Neural progenitor cell (in vitro differentiated cells): Measurements from ENCODE around the gene RLN1. TPM values are rescaled to one million over a fixed set of nuclear protein-coding genes. Genes with fewer than 3 reads are reported as not detected.
"Not testable (repeated sequence)": the region's sequence is repeated elsewhere in the genome, so short reads cannot be mapped to it uniquely, and the experiment has no call there.

ENCODE experiments used
- DNase-seq: peaks from one replicate; pipeline ENCODE4 v3.0.0-alpha.2; 2016; ENCODE audit warnings: low spot score
- H2AFZ ChIP-seq: fragments of 200-600 bp; sonication (generic); replicated peaks from 2 replicates; pipeline ENCODE4 v1.6.1; 2016; ENCODE audit warnings: antibody characterized with exemption
- H3F3A ChIP-seq: fragments of 200-600 bp; sonication (generic); 2 replicates; pipeline ENCODE4 v1.6.1; 2016; ENCODE audit warnings: antibody characterized with exemption, low read depth
- H3K27ac ChIP-seq: fragments of 200-600 bp; sonication (generic); 2 replicates; pipeline ENCODE4 v1.5.1; 2016; ENCODE audit warnings: mild to moderate bottlenecking
- H3K27me3 ChIP-seq: fragments of 200-600 bp; sonication (generic); 2 replicates; pipeline ENCODE4 v1.6.1; 2016; ENCODE audit warnings: mild to moderate bottlenecking, moderate library complexity
- H3K36me3 ChIP-seq: fragments of 200-600 bp; sonication (generic); 2 replicates; pipeline ENCODE4 v1.5.1; 2016
- H3K4me1 ChIP-seq: fragments of 200-600 bp; sonication (generic); 2 replicates; pipeline ENCODE4 v1.6.1; 2016; ENCODE audit warnings: mixed run types
- H3K4me2 ChIP-seq: fragments of 200-600 bp; sonication (generic); 2 replicates; pipeline ENCODE4 v1.6.1; 2016
- H3K4me3 ChIP-seq: fragments of 200-600 bp; sonication (generic); 2 replicates; pipeline ENCODE4 v1.5.1; 2016
- H3K79me2 ChIP-seq: fragments of 200-600 bp; sonication (generic); 2 replicates; pipeline ENCODE4 v1.6.1; 2016; ENCODE audit warnings: low read depth
- H3K9ac ChIP-seq: fragments of 200-600 bp; sonication (generic); 2 replicates; pipeline ENCODE4 v1.6.1; 2016
- H3K9me3 ChIP-seq: fragments of 200-600 bp; sonication (generic); 2 replicates; pipeline ENCODE4 v1.5.1; 2016; ENCODE audit warnings: low read depth
- H4K20me1 ChIP-seq: fragments of 200-600 bp; sonication (generic); 2 replicates; pipeline ENCODE4 v1.6.1; 2016; ENCODE audit warnings: low read depth
- H3K27ac Mint-ChIP-seq: 3 replicates; pipeline ENCODE4 v1.8.0; 2021; ENCODE audit warnings: mixed read lengths
- H3K27me3 Mint-ChIP-seq: 2 replicates; pipeline ENCODE4 v1.8.0; 2022; ENCODE audit warnings: low read depth, mild to moderate bottlenecking, inconsistent platforms, moderate library complexity, mixed read lengths; ENCODE audit not compliant: insufficient read depth
- H3K36me3 Mint-ChIP-seq: 3 replicates; pipeline ENCODE4 v1.8.0; 2021; ENCODE audit warnings: mixed read lengths
- H3K4me1 Mint-ChIP-seq: 3 replicates; pipeline ENCODE4 v1.8.0; 2021; ENCODE audit warnings: mixed read lengths
- H3K4me3 Mint-ChIP-seq: 3 replicates; pipeline ENCODE4 v1.8.0; 2021; ENCODE audit warnings: mild to moderate bottlenecking, moderate library complexity, mixed read lengths
- H3K9me3 Mint-ChIP-seq: 3 replicates; pipeline ENCODE4 v1.8.0; 2020; ENCODE audit warnings: mixed read lengths
- CTCF ChIP-seq: fragments of 200-600 bp; sonication (generic); IDR thresholded peaks from 2 replicates; pipeline ENCODE4 v1.5.1; 2017; ENCODE audit warnings: antibody characterized with exemption, mild to moderate bottlenecking
- EZH2 ChIP-seq: fragments of 200-600 bp; sonication (generic); IDR thresholded peaks from 2 replicates; pipeline ENCODE4 v1.6.1; 2017; ENCODE audit warnings: antibody characterized with exemption, mild to moderate bottlenecking, moderate library complexity
- EZH2phosphoT487 ChIP-seq: fragments of 200-600 bp; sonication (generic); IDR thresholded peaks from 2 replicates; pipeline ENCODE4 v1.6.1; 2017; ENCODE audit warnings: antibody characterized with exemption
- total RNA-seq: library from RNA; depleted of rRNA; stranded (reverse); fragments of >200 nt; gene quantifications from 2 replicates; pipeline ENCODE4 v1.2.3, GENCODE V29; 2015; ENCODE audit warnings: low replicate concordance

Gene RLN1, protein sequence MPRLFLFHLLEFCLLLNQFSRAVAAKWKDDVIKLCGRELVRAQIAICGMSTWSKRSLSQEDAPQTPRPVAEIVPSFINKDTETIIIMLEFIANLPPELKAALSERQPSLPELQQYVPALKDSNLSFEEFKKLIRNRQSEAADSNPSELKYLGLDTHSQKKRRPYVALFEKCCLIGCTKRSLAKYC
- total RNA-seq = 1.5 and 2.2 TPM in 2 replicates

DNA sequence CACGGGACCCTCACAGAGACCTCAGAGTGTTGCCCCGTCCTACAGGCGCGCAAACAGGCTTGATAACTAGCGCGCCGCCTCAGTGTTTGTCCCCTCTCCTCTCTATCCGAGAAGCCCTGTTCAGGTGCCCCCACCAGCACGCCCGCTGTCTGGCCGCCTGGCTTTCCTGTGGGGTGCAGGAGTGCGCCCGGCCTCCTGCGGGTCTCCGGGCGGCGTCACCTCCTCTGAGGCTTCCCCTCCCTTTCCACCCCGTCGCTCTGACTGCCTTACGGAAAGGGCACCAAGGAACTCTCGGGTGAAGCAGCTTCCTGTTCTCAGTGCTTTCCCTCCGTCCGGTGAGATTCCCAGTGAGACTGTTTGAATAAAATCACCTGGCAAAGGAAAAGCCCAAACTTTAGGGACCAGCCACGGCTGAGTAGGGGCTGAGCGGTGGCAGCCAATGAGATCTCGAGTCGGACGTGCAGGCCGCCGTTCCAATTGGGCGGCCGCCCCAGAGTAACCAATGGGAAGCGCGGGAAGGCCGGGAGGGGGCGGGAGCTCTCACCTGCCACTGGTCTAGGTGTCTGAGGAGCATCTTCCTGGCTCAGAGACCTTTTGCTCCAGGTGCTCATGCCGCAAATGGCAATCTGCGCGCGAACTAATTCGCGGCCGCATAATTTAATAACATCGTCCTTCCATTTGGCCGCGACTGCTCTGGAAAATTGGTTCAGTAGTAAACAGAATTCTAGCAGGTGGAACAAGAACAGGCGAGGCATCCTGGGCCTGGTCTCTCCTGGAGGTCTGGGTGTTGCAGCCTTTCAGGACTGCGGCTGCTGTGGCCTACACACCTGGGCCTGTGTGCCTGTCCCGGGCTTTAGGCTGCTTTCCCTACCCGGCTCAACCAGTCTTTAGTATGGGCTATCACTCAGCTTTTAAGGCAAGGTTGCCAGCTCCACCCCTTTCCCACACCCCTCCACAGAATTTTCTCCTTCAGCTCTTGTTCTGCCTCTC is at the start of gene RLN1:
RLN1 (minus strand) TSS at position 885 of the 990 bp plus-strand sequence; CDS start at position 755, 130 bp downstream.
- peak within 1 kb of the TSS; percentile 86 for H2AFZ ChIP-seq
- not testable (repeated sequence) for H3K4me1 Mint-ChIP-seq

GRCh38 chr9:5389109-5389732 is 49.5 kb upstream of the RLN1 start:
- no peaks in the 10 kb centered on the region for H3K36me3 Mint-ChIP-seq
- no peaks in the 10 kb centered on the region for H3F3A ChIP-seq
- no peak overlapping the region for H3K4me3 ChIP-seq
- no peak overlapping the region for H3K27ac ChIP-seq
- H3K27me3 Mint-ChIP-seq = peaks cover 3% of the 10 kb centered on the region
- no peaks in the 10 kb centered on the region for H4K20me1 ChIP-seq
- H3K4me1 ChIP-seq = no peaks in the 10 kb centered on the region
- no peak overlapping the region for H3K9ac ChIP-seq
- no peaks in the 10 kb centered on the region for H3K9me3 ChIP-seq
- H3K79me2 ChIP-seq = no peaks in the 10 kb centered on the region
- no peak overlapping the region for H3K27ac Mint-ChIP-seq
- TF ChIP-seq EZH2 (no peak), CTCF (no peak)
- no peaks in the 10 kb centered on the region for H3K27me3 ChIP-seq
- peaks cover 19% of the 10 kb centered on the region for H3K4me1 Mint-ChIP-seq
- H3K36me3 ChIP-seq = no peaks in the 10 kb centered on the region
- no peak for DNase-seq
- no peaks in the 10 kb centered on the region for H3K9me3 Mint-ChIP-seq
- no peak overlapping the region for H3K4me2 ChIP-seq
- no peak overlapping the region for H3K4me3 Mint-ChIP-seq
- no peak overlapping the region for H2AFZ ChIP-seq

More for the DNA sequence above, at the start of gene RLN1:
- not testable (repeated sequence) for H3K79me2 ChIP-seq, H3K4me3 ChIP-seq, H3K9ac ChIP-seq, H3K36me3 Mint-ChIP-seq, H3K27ac ChIP-seq, H3K27ac Mint-ChIP-seq, DNase-seq, H4K20me1 ChIP-seq, H3K27me3 Mint-ChIP-seq, H3K9me3 ChIP-seq, H3K27me3 ChIP-seq, H3F3A ChIP-seq, H3K9me3 Mint-ChIP-seq, H3K4me1 ChIP-seq, H3K36me3 ChIP-seq
- H3K4me3 Mint-ChIP-seq = peak within 1 kb of the TSS; percentile 67
- H3K4me2 ChIP-seq = peak within 1 kb of the TSS; percentile 52

GRCh38 chr9:5388026-5388819 is 48.5 kb upstream of the RLN1 start:
- Histone ChIP-seq H2AFZ (no peak overlapping the region), H3K9ac (no peak overlapping the region), H3K4me1 (no peaks in the 10 kb centered on the region), H4K20me1 (no peaks in the 10 kb centered on the region), H3K4me3 (no peak overlapping the region), H3K9me3 (no peaks in the 10 kb centered on the region), H3K27me3 (no peaks in the 10 kb centered on the region), H3K79me2 (no peaks in the 10 kb centered on the region), H3F3A (no peaks in the 10 kb centered on the region), H3K4me2 (no peak overlapping the region), H3K36me3 (no peaks in the 10 kb centered on the region), H3K27ac (no peak overlapping the region)
- Mint-ChIP-seq H3K9me3 (no peaks in the 10 kb centered on the region), H3K4me1 (peaks cover 19% of the 10 kb centered on the region), H3K27me3 (peaks cover 3% of the 10 kb centered on the region), H3K27ac (no peak overlapping the region), H3K36me3 (no peaks in the 10 kb centered on the region), H3K4me3 (no peak overlapping the region)
- no peak for DNase-seq
- no peak for TF ChIP-seq CTCF
- no peak for TF ChIP-seq EZH2phosphoT487
- TF ChIP-seq EZH2 = no peak
